ENCODE results near the gene AARS1. TPM values are rescaled to one million over a fixed set of nuclear protein-coding genes. Genes with fewer than 3 reads are reported as not detected.

Gene AARS1
- total RNA-seq, 4 donors from 2014 or later = 30.3 to 50.6 (median 43.4) TPM

Small RNA genes within 50 kb of the gene (small RNA-seq; reads per million reads assigned to genes)
- gene AC009060.2 (0 reads per million in 4 donors), gene RN7SL279P (0 reads per million in 4 donors)

Other genes with a start within 250 kb of the AARS1 start
- 10 to 100 TPM in 3 of 4 donors, 1 to 10 TPM in 1; 5.0 to 24.6 (median 11.7) TPM for gene PDPR, start 175.2 kb downstream of the AARS1 start, total RNA-seq
- gene CLEC18C, start 115.7 kb downstream of the AARS1 start, total RNA-seq = 1 to 10 TPM in 1 of 4 donors, under 1 TPM in 2, not detected in 1; 0.11 to 1.3 (median 0.40) TPM
- gene EXOSC6, start 37.6 kb downstream of the AARS1 start, total RNA-seq = 10 to 100 TPM; 11.4 to 26.1 (median 16.3) TPM
- 10 to 100 TPM; 15.5 to 35.3 (median 24.3) TPM for gene DDX19B, start 9.7 kb upstream of the AARS1 start, total RNA-seq
- gene DDX19A, start 57.4 kb upstream of the AARS1 start, total RNA-seq = 10 to 100 TPM; 24.6 to 38.9 (median 35.9) TPM
- gene ST3GAL2, start 149.6 kb upstream of the AARS1 start, total RNA-seq = 1 to 10 TPM in 3 of 4 donors, under 1 TPM in 1; 0.80 to 6.5 (median 3.0) TPM
- gene FCSK, start 165.1 kb upstream of the AARS1 start, total RNA-seq = 10 to 100 TPM; 10.2 to 13.0 (median 11.0) TPM
- gene COG4, start 234.0 kb upstream of the AARS1 start, total RNA-seq = 10 to 100 TPM; 40.3 to 54.0 (median 47.5) TPM
- gene SF3B3, start 234.3 kb upstream of the AARS1 start, total RNA-seq = 100 to 1,000 TPM in 3 of 4 donors, 10 to 100 TPM in 1; 77.9 to 145 (median 134) TPM

Data from esophagus squamous epithelium (tissue), 4 donors.